Epidermal melanocyte (primary cell): Measurements from ENCODE around the gene COL7A1.
"Not testable (repeated sequence)": the region's sequence is repeated elsewhere in the genome, so short reads cannot be mapped to it uniquely, and the experiment has no call there.

ENCODE experiments used
- DNase-seq: peaks from one replicate; pipeline ENCODE4 v3.0.0; 2011; ENCODE audit warnings: low spot score; ENCODE audit not compliant: insufficient read length

Gene COL7A1

DNA sequence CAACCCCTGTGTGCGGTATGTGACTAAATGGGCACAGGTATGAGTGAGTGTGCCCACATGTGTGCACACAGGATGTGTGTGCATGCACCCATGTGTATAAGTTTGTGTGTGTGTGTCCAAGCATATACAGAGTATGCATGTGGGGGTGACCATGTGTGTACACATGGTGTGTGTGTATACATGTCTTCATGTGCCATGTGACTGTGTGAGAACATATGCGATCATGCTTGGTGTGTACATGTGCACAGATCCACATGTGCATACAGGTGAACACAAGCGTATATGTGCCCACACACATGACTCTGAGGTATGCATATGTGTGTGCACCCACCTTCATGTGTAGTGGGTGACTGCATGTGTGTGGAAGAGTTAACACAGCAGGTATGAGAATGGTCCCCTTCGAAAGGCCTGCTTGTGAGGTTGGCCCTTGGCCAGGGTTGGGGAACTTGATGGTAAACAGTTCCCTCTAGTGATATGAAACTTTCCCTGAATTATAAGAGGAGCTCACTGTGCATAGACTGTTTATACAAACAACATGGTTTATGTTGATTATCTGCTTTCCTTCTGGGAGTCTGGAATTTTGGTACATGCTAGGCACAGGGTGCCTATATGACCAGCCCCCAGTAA, 48.8 kb downstream of the COL7A1 start:
- DNase-seq = no peak

DNA sequence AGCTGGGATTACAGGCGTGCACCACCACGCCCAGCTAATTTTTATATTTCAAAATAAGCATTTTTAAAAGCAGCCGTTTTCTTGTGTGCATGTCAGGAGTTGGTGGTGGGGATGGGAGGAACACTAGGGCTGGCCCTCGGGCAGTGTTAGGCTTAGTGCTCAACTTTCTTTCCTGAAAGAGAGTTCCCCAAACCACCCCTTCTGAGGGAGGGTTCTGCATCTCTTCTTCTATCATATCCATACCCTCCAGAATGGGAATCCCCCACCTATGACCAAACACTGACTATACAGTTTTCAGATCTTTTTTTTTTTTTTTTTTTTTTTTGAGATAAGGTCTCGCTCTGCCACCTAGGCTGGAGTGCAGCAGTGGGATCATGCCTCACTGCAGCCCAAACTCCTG, 51.0 kb downstream of the COL7A1 start:
- DNase-seq = no peak

DNA sequence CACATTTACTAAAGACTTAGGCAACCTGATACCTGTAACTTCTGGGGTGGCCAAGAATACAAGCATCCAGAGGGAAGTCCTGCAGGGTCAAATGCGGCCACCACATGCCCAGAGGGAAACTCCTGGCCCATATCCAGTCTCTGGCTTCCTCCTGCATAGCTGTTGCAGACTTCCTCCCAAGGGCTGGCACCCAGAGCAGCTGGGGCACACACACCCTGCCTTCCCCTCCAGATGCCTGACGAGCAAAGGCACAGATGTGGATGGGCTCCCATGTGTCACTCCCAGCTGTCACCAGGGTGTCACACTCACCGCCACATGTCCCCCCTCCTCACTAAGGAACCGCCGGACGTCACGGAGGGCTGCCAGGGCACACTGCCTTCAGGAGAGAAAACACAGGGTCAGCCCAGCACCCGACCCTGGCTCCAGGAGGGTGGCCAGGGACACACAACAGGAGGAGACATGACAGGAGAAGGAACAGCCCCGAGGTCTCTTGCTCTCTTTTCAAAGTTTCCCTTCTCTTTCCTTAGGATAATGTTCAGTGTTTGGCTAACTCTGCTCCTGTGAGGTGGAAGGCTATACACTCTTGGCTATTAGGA, 51.8 kb downstream of the COL7A1 start:
- no peak for DNase-seq

DNA sequence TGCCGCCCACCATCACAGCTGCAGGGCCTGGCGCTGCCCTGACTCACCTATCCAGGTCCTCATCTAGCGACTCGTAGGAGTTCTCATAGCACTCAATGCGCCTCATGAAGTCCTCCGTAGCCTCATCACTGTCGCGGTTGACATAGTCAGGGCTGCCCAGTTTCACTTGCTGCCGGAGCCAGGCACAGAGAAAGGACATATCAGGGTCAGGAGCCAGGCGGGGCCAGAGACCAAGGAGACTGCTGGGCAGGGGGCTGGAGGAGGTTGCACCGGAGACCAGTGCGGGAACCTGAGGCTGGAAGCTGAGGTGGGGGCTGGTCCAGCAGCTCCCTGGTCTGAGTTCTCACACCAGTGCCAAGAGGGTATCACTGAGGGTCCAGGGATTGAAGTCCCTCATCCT, 56.7 kb downstream of the COL7A1 start:
- no peak for DNase-seq

DNA sequence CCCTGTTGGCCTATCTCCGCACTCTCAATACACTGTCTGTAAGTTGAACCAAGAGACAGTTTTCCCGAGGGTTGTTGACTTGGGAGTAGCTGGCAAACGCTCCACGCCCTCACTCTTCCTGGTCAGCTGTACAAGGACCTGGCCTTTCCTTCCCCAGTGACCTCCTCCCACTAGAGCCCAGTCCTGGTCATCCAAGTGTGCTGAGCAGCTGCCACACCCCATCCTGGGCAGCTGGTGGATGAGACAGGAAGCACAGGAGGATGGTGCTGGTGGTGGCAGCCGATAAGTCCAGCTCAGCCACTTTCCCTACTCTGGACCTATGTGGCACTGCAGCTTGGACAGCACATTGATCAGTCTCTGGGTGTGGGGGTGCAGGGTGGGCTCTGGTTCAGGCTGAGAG, 58.3 kb downstream of the COL7A1 start:
- DNase-seq = no peak

DNA sequence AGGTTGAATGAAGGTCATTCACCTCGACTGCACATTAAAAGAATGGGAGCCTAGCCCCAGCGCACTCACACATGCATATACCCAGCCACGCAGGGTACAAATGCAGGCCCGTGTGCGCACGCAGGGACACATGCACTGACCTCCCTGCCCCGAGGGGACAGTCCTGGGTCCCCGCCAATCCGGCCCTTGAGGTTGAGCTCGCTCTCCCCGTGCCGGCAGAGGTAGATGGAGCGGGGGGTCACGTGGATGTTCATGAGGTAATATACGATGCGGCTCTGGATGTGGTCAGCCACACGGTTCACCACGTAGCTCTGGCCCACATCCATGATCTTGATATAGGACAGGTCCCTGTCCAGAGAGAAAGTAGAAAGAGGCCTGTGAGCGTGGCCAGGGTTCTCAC, 59.0 kb downstream of the COL7A1 start:
- DNase-seq = no peak

DNA sequence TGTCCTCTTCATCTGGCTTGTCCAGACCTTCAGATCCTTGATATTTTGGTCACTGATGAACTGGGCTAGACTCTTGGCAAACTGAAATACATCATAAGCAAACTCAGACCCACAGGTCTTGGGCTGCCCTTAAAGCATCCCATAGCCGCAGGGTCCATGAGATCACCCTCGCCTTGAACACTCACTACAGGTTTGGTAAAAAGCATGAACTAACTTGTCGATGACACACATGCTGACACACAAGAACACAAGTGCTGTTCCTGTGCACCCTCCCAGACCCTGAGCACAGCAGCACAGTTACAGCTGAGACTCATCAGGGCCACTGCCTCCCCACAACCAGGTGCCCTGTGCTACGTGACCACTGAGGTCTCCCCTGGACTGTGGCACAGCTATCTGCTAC, 59.6 kb downstream of the COL7A1 start:
- no peak for DNase-seq

DNA sequence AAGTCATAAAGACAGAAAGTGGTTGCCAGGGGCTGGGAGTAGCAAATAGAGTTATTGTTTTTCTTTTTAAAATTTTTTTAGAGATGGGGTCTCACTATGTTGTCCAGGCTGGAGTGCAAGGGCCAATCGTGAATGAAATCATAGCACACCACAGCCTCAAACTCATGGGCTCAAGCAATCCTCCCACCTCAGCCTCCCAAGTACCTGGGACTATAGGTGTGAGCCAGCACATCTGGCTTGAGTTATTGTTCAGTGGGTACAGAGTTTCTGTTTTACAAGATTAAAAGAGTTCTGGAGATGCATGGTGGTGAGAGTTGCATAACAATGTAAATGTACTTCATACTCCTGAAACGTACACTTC, 62.2 kb downstream of the COL7A1 start:
- DNase-seq = no peak

DNA sequence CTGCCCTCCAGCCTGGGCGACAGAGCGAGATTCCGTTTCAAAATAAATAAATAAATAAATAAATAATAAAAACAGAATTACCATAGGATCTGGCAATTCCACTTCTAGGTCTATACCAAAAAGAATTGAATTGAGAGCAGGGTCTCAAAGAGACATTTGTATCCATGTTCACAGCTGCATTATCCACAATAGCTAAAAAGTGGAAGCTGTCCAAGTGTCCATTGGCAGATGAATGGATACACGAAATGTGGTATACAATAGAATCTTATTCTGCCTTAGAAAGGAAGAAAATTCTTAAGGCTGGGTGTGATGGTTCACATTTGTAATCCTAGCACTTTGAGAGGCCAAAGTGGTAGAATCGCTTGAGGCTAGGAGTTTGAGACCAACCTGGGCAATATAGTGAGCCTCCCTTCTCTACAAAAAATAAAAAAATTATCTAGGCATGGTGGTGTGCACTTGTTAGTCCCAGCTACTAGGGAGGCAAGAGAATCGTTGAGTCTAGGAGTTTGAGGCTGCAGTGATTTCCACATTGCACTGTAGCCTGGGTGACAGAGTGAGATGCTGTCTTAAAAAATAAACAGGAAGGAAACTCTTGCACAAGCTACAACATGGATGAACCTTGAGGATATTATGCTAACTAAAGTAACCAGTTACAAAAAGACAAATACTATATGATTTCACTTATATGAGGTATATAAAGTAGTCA, 62.7 kb downstream of the COL7A1 start:
- no peak for DNase-seq

DNA sequence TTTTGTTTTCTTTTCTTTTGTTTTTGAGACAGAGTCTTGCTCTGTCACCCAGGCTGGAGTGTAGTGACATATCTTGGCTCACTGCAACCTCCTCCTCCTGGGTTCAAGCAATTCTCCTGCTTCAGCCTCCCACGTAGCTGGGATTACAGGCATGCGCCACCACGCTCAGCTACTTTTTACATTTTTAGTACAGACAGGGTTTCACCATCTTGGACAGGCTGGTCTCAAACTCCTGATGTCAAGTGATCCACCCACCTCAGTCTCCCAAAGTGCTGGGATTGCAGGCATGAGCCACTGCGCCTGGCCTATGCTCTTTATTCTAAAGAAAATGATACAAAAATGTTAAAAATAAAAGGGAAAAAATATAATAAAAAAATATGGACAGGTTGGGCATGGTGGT, 64.4 kb downstream of the COL7A1 start:
- not testable (repeated sequence) for DNase-seq

DNA sequence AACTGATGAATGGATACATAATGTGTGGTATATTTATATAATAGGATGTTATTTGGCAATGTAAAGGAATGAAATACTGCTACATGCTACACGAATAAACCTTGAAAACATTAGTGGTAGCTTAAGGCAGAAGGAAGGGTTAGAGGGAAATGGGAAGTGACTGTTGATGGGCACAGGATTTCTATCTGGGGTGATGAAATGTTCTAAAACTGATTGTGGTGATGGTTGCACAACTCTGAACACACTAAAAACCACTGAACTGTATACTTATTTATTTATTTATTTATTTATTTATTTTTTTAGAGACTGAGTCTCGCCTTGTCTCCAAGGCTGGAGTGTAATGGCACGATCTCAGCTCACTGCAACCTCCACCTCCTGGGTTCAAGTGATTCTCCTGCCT, 66.4 kb downstream of the COL7A1 start:
- DNase-seq = no peak

DNA sequence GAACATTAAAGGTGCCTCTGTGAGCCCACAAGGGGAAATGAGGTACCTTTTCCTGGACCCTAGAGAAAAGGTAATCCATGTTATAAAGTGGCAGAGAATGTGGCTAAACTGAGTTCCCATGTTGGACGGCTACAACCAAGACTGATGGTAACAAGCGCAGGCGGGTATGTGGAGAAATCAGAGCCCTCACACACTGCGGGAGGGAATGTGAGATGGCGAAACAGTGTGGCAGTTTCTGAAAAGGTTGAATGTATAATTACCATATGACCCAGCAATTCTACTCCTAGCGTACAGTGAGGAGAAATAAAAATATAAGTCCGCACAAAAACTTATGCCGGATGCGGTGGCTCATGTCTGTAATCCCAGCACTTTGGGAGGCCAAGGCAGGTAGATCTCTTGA, 67.1 kb downstream of the COL7A1 start:
- DNase-seq = no peak

DNA sequence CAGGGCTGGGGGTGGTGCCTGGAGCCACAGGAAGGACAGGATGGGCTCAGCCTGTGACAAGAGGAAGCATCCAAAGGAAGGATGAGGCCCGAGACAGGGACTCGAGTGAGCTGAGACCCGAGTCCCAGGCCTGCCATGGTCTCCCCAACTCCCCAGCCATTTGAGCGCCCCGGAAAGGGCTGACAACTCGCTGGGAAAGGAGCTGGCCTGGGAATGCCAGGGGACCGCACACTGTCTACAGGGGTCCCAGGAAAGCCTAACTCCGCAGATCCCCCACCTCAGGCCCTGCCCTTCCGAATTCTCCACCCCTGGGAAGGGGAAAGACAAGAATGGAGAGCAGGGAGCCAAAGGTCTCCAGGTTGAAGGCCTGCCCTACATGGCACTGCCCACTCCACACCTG, 70.2 kb downstream of the COL7A1 start:
- no peak for DNase-seq

DNA sequence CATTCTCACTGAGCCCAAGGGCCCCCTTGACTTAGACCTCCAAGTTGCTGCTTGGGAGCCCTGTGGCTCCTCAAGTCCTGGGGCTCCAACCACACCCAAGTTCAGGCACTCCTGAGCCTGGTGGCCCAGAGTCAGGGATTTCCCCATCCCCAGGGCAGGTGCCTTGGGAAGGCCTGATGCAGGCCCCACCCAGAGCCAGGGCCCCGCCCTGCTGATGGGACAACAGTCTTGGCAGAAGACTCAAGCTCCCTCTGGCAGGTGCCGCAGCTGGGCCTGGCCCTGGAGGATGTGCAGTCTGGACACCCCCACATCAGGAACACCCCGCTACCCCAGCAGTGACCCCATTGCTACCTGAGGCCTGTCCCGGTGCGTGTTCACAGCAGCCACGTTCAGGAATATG, 73.5 kb downstream of the COL7A1 start:
- no peak for DNase-seq

DNA sequence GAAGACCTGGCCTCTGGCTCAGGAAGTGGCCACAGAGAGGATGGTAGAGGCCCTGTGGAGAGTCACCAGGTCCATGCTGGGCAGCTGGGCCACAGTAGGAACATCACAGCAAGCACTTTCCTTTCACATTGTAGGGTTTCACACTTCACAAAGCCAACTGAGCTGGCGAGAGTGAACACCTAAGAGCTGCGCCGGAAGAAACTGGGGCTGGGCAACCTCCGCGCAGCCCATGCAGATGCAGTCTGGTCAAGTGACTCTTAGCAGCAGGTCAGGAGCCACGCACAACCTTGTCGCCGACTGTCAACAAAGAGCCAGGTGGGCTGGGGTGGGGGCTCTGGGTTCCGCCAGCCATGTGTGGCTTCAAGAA, 75.9 kb downstream of the COL7A1 start:
- DNase-seq = no peak

DNA sequence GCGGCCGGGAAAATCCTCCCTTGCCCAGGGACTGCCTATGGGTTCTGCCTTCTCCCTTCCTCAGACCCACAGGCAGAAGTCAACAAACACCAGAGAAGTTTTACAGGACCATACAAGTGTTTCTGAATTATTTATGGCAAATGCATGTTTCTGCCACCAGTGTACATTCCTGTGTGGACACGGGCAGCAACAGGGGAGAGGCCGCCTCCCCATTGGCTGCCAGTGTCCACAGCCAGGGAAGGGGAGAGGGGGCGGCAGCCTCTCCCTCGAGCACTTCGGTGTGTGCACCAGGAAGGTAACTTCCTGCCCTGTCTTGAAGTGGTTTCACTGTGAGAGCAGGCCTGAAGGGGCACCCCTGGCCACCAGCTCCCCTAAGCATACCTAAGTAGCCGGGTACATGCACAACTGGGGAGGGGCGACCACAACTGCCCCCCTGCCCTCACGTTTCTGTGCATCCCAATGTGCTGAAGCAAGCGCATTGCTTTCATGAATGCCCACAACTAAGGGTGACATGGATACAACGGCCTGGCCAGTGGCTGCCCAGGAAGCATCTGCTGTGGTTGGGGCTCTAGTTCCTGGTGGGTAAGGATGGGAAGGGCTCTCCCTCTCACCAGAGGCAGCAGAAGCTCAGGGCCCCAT, 76.4 kb downstream of the COL7A1 start:
- DNase-seq = no peak

DNA sequence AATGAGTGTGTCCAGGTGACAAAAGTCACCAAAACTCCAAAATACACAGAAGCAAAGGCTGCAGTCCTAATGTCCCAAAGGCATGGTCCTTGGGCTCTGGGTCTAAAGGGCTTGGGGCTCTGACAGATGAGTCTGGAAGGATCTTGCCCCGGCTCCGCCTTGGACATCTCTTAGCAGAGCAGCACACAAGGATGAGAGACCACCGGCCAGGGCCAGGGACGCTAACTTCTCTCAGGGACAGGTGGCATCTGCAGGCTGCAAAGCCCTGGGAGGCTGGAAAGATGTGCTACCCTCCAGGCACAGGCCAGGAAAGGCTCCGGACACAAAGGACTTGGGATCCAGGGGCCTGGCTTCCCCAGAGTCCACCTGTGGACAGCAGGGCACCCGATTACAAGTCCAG, 77.1 kb downstream of the COL7A1 start:
- no peak for DNase-seq

DNA sequence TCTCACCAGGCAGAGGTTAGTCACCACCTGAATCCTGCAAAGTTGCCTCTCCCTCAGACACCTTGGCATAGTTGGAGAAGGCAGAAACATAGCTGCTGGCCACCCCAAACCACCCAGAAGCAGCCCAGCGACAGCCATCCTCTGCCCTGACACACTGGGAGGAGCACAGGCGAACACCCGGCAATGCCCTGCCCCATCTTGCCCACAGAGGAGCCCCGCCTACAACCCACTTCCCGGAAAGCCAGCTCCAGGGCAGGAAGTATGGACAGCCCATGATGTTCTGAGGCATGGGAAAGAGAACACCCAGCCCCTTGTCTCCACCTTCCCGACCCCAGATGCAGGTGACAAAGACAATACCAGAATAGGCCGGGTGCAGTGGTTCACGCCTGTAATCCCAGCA, 78.6 kb downstream of the COL7A1 start:
- no peak for DNase-seq

DNA sequence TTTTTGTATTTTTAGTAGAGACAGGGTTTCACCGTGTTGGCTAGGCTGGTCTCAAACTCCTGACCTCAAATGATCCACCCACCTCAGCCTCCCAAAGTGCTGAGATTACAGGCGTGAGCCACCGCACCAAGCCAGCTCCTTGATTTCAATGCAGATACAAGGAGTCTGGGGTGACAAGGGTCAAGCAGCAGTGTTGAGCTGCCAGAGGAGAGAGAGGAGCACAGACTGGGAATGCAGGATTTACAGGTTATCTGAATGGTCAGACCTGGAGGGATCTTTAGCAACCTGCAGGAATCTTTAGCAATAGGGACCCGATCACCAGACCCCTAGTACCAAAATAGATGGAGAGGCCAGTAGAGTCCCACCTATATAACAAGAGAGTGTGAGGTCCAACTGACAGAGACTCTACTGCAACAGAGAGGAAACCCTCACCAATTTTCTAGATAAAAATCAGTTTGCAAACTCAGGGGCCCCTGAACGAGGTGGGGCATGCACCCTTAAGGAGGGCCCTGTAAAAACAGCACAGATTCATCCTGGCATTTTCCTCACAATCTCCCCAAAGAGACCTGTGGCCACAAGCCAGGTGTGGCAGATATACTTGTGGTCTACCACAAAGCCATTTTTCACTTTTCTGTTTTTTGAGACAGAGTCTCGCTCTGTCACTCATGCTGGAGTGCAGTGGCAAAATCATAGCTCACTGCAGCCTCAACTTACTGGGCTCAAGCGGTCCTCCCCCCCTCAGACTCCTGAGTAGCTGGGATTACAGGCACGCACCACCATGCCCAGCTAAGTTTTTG, 80.5 kb downstream of the COL7A1 start:
- no peak for DNase-seq
